ENCODE measurements around the gene FAM13A. TPM values are rescaled to one million over a fixed set of nuclear protein-coding genes. Genes with fewer than 3 reads are reported as not detected.

The FAM13A gene
- polyA plus RNA-seq, 1 donor from 2014 or later: 4.0 TPM

- no peaks in the 10 kb centered on the region for H3F3A ChIP-seq (ENCODE audit: insufficient read depth, low read length, poor library complexity, severe bottlenecking)
- peak overlapping the region; percentile 34 for H3K4me3 ChIP-seq (ENCODE audit: low read length)
- H3K27me3 ChIP-seq (ENCODE audit: insufficient read depth, low read depth, low read length): no peaks in the 10 kb centered on the region
- H2AFZ ChIP-seq (ENCODE audit: low read depth, low read length): no peak overlapping the region
- H4K20me1 ChIP-seq (ENCODE audit: insufficient read depth): no peaks in the 10 kb centered on the region
- no peaks in the 10 kb centered on the region for H3K9me3 ChIP-seq (ENCODE audit: low read length)
- H3K79me2 ChIP-seq (replicated peaks; ENCODE audit: insufficient read depth, low read length): no peaks in the 10 kb centered on the region
- H3K27ac ChIP-seq (ENCODE audit: low read length): peak overlapping the region; percentile 76
- H3K4me2 ChIP-seq (ENCODE audit: low read length): no peak overlapping the region
- no peaks in the 10 kb centered on the region for H3K9me2 ChIP-seq (ENCODE audit: insufficient read depth, low read length)
- peaks cover 21% of the 10 kb centered on the region for H3K36me3 ChIP-seq (ENCODE audit: insufficient read depth, low read length)
- H3K9ac ChIP-seq (ENCODE audit: low read length): peak overlapping the region; percentile 21
- TF ChIP-seq MXI1 (conservative IDR thresholded peaks at IDR 0.05; ENCODE audit: poor library complexity, severe bottlenecking): no peak
- TF ChIP-seq RAD21 (conservative IDR thresholded peaks at IDR 0.05): no peak
- TF ChIP-seq EP300 (conservative IDR thresholded peaks at IDR 0.05; ENCODE audit: poor library complexity, severe bottlenecking): no peak
Observed at GRCh38 chr4:88705805-88706492, 351.0 kb downstream of the FAM13A start.

DNA sequence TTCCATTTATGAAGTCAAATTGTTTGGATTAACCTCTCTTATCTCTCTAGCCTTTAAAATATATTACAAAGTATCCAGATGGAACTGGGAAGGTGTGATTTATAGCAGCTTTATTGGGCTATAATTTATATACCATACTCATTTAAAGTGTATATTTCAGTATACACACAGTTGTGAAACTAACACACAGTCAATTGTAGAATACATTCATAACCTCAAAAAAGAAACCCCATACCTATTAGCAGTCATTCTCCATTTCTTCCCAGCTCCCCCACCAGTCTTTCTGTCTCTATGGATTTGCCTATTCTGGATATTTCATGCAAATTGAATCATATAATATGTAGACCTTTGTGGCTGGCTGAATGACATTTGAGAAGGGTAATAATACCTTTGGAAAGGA is 351.8 kb downstream of the FAM13A start:
- Histone ChIP-seq H3K27ac (ENCODE audit: low read length) (peak overlapping the region; percentile 76), H3K79me2 (replicated peaks; ENCODE audit: insufficient read depth, low read length) (no peaks in the 10 kb centered on the region), H3K9ac (ENCODE audit: low read length) (peak overlapping the region; percentile 21), H3K9me2 (ENCODE audit: insufficient read depth, low read length) (no peaks in the 10 kb centered on the region), H3K36me3 (ENCODE audit: insufficient read depth, low read length) (peaks cover 13% of the 10 kb centered on the region), H3F3A (ENCODE audit: insufficient read depth, low read length, poor library complexity, severe bottlenecking) (no peaks in the 10 kb centered on the region), H4K20me1 (ENCODE audit: insufficient read depth) (no peaks in the 10 kb centered on the region), H3K9me3 (ENCODE audit: low read length) (no peaks in the 10 kb centered on the region), H3K27me3 (ENCODE audit: insufficient read depth, low read depth, low read length) (no peaks in the 10 kb centered on the region), H3K4me3 (ENCODE audit: low read length) (peak overlapping the region; percentile 34), H3K4me2 (ENCODE audit: low read length) (no peak overlapping the region), H2AFZ (ENCODE audit: low read depth, low read length) (no peak overlapping the region)
- TF ChIP-seq REST (IDR thresholded peaks at IDR 0.05; ENCODE audit: borderline replicate concordance) (no peak), EZH2 (IDR thresholded peaks at IDR 0.05; ENCODE audit: borderline replicate concordance, insufficient read depth, low read length, poor library complexity, severe bottlenecking) (no peak), EP300 (conservative IDR thresholded peaks at IDR 0.05; ENCODE audit: poor library complexity, severe bottlenecking) (no peak), POLR2AphosphoS5 (IDR thresholded peaks at IDR 0.05) (no peak), SMC3 (conservative IDR thresholded peaks at IDR 0.05; ENCODE audit: poor library complexity) (no peak), TAF1 (IDR thresholded peaks at IDR 0.05; ENCODE audit: low read depth) (no peak), CTCF (IDR thresholded peaks at IDR 0.05; ENCODE audit: poor library complexity, severe bottlenecking) (no peak), RAD21 (conservative IDR thresholded peaks at IDR 0.05) (no peak), MXI1 (conservative IDR thresholded peaks at IDR 0.05; ENCODE audit: poor library complexity, severe bottlenecking) (no peak)
